OCI-LY3 (cell line): ENCODE results near the gene FBXO21.
A peak's percentile ranks its signal among the peaks of the same experiment; 100 is the strongest.

Source experiments
- H2AFZ ChIP-seq: fragments of 200-600, 300-600 bp; shearing (Covaris generic); 2 replicates; pipeline ENCODE4 v1.6.0; 2014; ENCODE audit warnings: antibody characterized with exemption, low read depth, low read length
- H3K27ac ChIP-seq: fragments of 200-600, 300-600 bp; sonication (generic); 2 replicates; pipeline ENCODE4 v1.5.1; 2014; ENCODE audit warnings: mild to moderate bottlenecking, low read length, moderate library complexity, mixed read lengths
- H3K27me3 ChIP-seq: fragments of 200-600, 300-600 bp; sonication (generic); 2 replicates; pipeline ENCODE4 v1.6.1; 2014; ENCODE audit warnings: low read depth, low read length, mixed read lengths
- H3K36me3 ChIP-seq: fragments of 200-600, 300-600 bp; sonication (generic); replicated peaks from 2 replicates; pipeline ENCODE3; 2014; ENCODE audit warnings: low read depth, low read length, mixed read lengths
- H3K4me1 ChIP-seq: fragments of 300-600, 200-600 bp; sonication (generic); 2 replicates; pipeline ENCODE4 v1.6.1; 2014; ENCODE audit warnings: low read length, mixed read lengths
- H3K4me2 ChIP-seq: fragments of 200-600, 300-600 bp; sonication (generic); 2 replicates; pipeline ENCODE4 v1.6.1; 2014; ENCODE audit warnings: low read length, mixed read lengths
- H3K4me3 ChIP-seq: fragments of 300-600, 200-600 bp; sonication (generic); 2 replicates; pipeline ENCODE4 v1.5.1; 2014; ENCODE audit warnings: antibody characterized with exemption, mild to moderate bottlenecking, low read length, moderate library complexity
- H3K79me2 ChIP-seq: fragments of 300-600, 200-600 bp; shearing (Covaris generic); 2 replicates; pipeline ENCODE4 v1.6.1; 2014; ENCODE audit warnings: mild to moderate bottlenecking, low read length, mixed read lengths
- H3K9ac ChIP-seq: fragments of 300-600, 200-600 bp; shearing (Covaris generic); 2 replicates; pipeline ENCODE4 v1.6.0; 2014; ENCODE audit warnings: mild to moderate bottlenecking, low read length, moderate library complexity
- H3K9me3 ChIP-seq: fragments of 200-600, 300-600 bp; shearing (Covaris generic); 2 replicates; pipeline ENCODE4 v1.6.1; 2014; ENCODE audit warnings: low read length, mixed read lengths; ENCODE audit not compliant: insufficient read depth
- H4K20me1 ChIP-seq: fragments of 200-600, 300-600 bp; sonication (generic); 2 replicates; pipeline ENCODE4 v1.6.1; 2016; ENCODE audit warnings: low read length, mixed read lengths; ENCODE audit not compliant: insufficient read depth
- EZH2phosphoT487 ChIP-seq: fragments of 200-600 bp; shearing (Covaris generic); IDR thresholded peaks from 2 replicates; pipeline ENCODE4 v1.6.1; 2018; ENCODE audit warnings: antibody characterized with exemption, mixed run types, low read depth
- TF ChIP-seq, protein P1 (sequence below): fragments of 200-600, 300-600 bp; sonication (generic); IDR thresholded peaks from 2 replicates; pipeline ENCODE4 v1.5.1; 2014; ENCODE audit warnings: antibody characterized with exemption, low read length, low read depth

FBXO21 gene

DNA sequence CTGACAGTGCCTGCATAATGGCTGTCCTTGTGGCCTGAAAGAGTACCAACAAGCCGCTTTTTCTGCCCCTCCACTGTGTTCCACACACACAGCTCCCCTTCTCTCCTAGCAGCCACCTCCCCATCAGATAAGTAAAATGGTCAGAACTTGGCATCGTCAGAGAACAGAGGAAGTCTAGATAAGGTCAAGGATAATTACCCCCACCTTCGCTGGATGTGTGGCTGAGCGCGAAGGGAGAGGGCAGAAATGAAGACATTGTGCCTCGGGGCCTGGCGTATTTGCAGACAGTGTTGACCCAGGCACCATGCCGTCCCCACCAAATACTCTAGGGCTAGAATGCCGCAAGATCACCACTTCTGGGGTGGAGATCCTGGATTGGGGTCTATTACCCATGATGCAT is 30.6 kb downstream of the FBXO21 start:
- Histone ChIP-seq H4K20me1 (peaks cover 5% of the 10 kb centered on the region; the same call in 1 of the 2 replicates), H3K36me3 (peaks cover 67% of the 10 kb centered on the region), H3K27me3 (no peaks in the 10 kb centered on the region), H3K4me1 (peaks cover 11% of the 10 kb centered on the region; the same call in 1 of the 2 replicates), H3K27ac (no peak overlapping the region), H3K4me3 (no peak overlapping the region), H3K4me2 (no peak overlapping the region), H2AFZ (no peak overlapping the region), H3K79me2 (no peaks in the 10 kb centered on the region), H3K9ac (no peak overlapping the region), H3K9me3 (no peaks in the 10 kb centered on the region)
- TF ChIP-seq EZH2phosphoT487, result no peak
- TF ChIP-seq, protein P1, sequence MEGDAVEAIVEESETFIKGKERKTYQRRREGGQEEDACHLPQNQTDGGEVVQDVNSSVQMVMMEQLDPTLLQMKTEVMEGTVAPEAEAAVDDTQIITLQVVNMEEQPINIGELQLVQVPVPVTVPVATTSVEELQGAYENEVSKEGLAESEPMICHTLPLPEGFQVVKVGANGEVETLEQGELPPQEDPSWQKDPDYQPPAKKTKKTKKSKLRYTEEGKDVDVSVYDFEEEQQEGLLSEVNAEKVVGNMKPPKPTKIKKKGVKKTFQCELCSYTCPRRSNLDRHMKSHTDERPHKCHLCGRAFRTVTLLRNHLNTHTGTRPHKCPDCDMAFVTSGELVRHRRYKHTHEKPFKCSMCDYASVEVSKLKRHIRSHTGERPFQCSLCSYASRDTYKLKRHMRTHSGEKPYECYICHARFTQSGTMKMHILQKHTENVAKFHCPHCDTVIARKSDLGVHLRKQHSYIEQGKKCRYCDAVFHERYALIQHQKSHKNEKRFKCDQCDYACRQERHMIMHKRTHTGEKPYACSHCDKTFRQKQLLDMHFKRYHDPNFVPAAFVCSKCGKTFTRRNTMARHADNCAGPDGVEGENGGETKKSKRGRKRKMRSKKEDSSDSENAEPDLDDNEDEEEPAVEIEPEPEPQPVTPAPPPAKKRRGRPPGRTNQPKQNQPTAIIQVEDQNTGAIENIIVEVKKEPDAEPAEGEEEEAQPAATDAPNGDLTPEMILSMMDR, result no peak

DNA sequence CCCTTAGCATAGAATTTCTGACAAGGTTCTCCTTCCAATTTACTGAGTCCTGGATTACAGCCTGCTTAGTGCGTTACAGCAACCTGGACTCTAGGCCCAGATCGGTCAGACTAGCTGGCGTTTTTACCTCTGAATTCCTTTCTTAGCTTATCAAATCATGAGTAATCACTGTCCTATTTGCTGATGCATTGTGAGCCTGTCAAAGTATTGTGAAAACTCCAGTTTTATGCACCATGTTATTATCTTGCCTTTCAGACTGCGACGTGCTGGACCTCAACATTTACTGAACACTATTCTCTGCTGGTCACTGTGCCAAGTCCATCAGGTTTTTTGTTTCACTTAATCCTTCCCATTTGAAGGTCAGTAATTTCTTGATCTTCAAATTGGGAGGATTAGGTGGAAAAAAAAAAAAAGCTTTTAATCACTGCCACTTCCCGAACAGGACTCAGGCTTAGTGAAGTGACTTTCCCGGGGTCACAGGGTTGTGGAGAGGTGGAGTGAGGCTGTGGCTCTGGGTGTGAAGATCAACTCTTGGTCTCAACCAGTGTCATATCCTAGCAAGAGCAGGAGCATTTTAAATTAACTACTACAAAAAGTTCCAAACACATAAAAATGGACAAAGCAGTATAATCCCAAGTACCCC is 31.2 kb downstream of the FBXO21 start:
- no peaks in the 10 kb centered on the region for H3K79me2 ChIP-seq
- peaks cover 5% of the 10 kb centered on the region; the same call in 1 of the 2 replicates for H4K20me1 ChIP-seq
- peaks cover 71% of the 10 kb centered on the region for H3K36me3 ChIP-seq
- H3K9me3 ChIP-seq, result no peaks in the 10 kb centered on the region
- H3K9ac ChIP-seq, result no peak overlapping the region
- no peak overlapping the region for H3K4me2 ChIP-seq
- H3K27ac ChIP-seq, result no peak overlapping the region
- no peaks in the 10 kb centered on the region for H3K27me3 ChIP-seq
- H3K4me3 ChIP-seq, result no peak overlapping the region
- no peak overlapping the region for H2AFZ ChIP-seq
- TF ChIP-seq, protein P1, result no peak
- TF ChIP-seq EZH2phosphoT487, result no peak
- H3K4me1 ChIP-seq, result peaks cover 11% of the 10 kb centered on the region; the same call in 1 of the 2 replicates

DNA sequence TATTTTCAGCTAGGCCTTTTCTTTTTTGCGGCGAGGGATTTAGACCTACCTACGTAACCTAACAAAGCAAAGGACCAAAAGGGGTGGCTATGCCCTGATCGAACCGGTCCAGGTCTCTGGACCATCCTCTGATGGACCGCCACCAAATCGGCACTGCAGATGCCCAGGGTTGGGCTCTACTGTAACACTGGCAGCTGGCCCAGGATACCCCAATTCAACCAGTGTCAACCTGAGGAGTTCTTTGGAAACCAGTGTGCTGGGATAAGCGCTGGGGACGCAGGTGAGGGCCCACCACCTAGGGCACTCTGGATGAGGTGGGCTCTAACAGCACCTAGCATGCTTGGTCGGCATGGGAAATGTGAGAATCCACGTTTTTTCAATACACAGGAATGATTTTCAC is 32.2 kb downstream of the FBXO21 start:
- Histone ChIP-seq H4K20me1 (peaks cover 5% of the 10 kb centered on the region; the same call in 1 of the 2 replicates), H3K79me2 (no peaks in the 10 kb centered on the region), H3K27ac (no peak overlapping the region), H3K9me3 (no peaks in the 10 kb centered on the region), H2AFZ (no peak overlapping the region), H3K4me1 (peaks cover 11% of the 10 kb centered on the region; the same call in 1 of the 2 replicates), H3K9ac (no peak overlapping the region), H3K4me2 (no peak overlapping the region), H3K27me3 (no peaks in the 10 kb centered on the region), H3K4me3 (no peak overlapping the region), H3K36me3 (peaks cover 81% of the 10 kb centered on the region)
- TF ChIP-seq EZH2phosphoT487, result no peak
- TF ChIP-seq, protein P1, result no peak

DNA sequence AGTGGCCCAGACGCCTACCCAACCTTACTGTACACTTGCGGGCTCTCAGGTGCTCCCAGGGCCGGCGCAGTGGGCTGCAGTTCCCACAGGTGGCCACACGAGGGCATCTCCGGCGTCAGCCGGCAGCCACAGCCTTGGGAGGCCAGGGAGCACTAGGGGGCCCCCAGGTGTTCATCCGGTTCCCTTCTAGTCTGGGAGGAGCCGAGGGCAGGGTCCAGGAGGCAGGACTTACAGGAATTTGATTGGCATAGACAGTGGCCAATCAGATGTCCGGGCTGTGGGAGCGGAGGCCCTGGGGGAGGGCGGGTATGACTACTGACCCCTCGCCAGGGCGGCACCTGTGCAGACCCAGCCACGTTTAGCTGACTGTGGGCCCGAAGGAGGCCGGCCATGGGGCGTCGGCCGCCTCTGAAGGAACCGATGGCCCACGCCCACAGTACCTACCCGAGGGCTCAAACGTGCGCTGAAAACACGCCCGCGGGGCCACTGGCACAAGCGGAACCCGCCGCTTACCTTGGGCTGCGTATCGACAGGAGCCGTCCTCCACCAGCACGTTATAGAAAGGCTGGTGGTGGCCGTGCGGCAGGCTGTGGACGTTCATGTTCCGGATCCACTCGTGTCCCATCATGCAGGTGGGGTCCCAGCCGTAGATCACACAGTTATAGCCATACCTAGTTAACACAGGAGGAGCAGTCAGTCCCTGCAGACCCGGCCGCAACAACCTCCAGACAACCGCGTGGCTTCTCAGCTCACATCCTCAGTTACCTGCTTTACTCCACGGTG is 34.8 kb downstream of the FBXO21 start:
- Histone ChIP-seq H3K9ac (no peak overlapping the region), H3K9me3 (no peaks in the 10 kb centered on the region), H3K4me2 (no peak overlapping the region), H3K36me3 (peaks cover 72% of the 10 kb centered on the region), H2AFZ (no peak overlapping the region), H3K27me3 (no peaks in the 10 kb centered on the region), H3K4me1 (peaks cover 11% of the 10 kb centered on the region; the same call in 1 of the 2 replicates), H3K79me2 (no peaks in the 10 kb centered on the region), H3K27ac (peak overlapping the region; percentile 29; the same call in 1 of the 2 replicates), H3K4me3 (no peak overlapping the region), H4K20me1 (peaks cover 5% of the 10 kb centered on the region)
- TF ChIP-seq, protein P1, result peak; percentile 86
- no peak for TF ChIP-seq EZH2phosphoT487
